Stomach (tissue), 9 donors: ENCODE results near the gene ARAP3. TPM values are rescaled to one million over a fixed set of nuclear protein-coding genes. Genes with fewer than 3 reads are reported as not detected.

ENCODE experiments used
- DNase-seq, 2 donors: peaks; one replicate each; pipeline versions ENCODE4 v3.0.0 to v3.0.0-alpha.2; 2013 to 2019
- H3K27ac ChIP-seq, 5 donors: fragments of 200-600 bp in 4 of 5; sonication (generic) in 4 of 5; one replicate each; pipeline ENCODE4 v1.5.1; 2013 to 2019; ENCODE audit warnings: mild to moderate bottlenecking in 1 of 5, moderate library complexity in 1 of 5
- H3K27me3 ChIP-seq, 3 donors: fragments of 200-600 bp; sonication (generic); one replicate each; pipeline ENCODE4 v1.5.1; 2017 to 2019; ENCODE audit warnings: mixed run types in 1 of 3
- H3K36me3 ChIP-seq, 4 donors: fragments of 200-600 bp; sonication (generic); 1 replicate in 3 of 4; 2 replicates in 1 of 4; pipeline ENCODE4 v1.5.1; 2016 to 2019
- H3K4me1 ChIP-seq, 4 donors: fragments of 200-600 bp; sonication (generic); one replicate each; pipeline ENCODE4 v1.5.1; 2016 to 2019
- H3K4me3 ChIP-seq, 4 donors: fragments of 200-600 bp; sonication (generic) in 3 of 4; one replicate each; pipeline ENCODE4 v1.5.1; 2016 to 2019; ENCODE audit warnings: mild to moderate bottlenecking in 1 of 4
- H3K9me3 ChIP-seq, 4 donors: fragments of 200-600 bp; sonication (generic); one replicate each; pipeline ENCODE4 v1.5.1; 2016 to 2019
- CTCF ChIP-seq, 7 experiments: fragments of 450-650 bp in 4 of 7; fragments of 200-600 bp in 3 of 7; sonication (generic) in 3 of 7; IDR thresholded peaks; one replicate each; pipeline ENCODE4 v1.5.1; 2016 to 2019; ENCODE audit warnings: antibody characterized with exemption in 7 of 7, control low read depth in 2 of 7, mild to moderate bottlenecking in 1 of 7
- EP300 ChIP-seq: sonication (generic); formaldehyde crosslinking; IDR thresholded peaks from one replicate; pipeline ENCODE4 v1.6.1; 2017; ENCODE audit warnings: antibody characterized with exemption
- POLR2A ChIP-seq, 4 donors: fragments of 450-650 bp; IDR thresholded peaks; one replicate each; pipeline ENCODE4 v1.6.1; 2016; ENCODE audit warnings: antibody characterized with exemption in 4 of 4, control low read depth in 2 of 4, mild to moderate bottlenecking in 1 of 4, moderate library complexity in 1 of 4
- POLR2AphosphoS5 ChIP-seq, 3 donors: sonication (generic); formaldehyde crosslinking; IDR thresholded peaks; one replicate each; pipeline ENCODE4 v1.6.1; 2016; ENCODE audit warnings: antibody characterized with exemption in 3 of 3
- WGBS, 5 donors: extraction: QIAGEN DNeasy Blood & Tissue Kit in 3 of 5; methylation state at CpG; one replicate each; pipeline versions ENCODE4 v1.1.5 to v1.1.7; 2013 to 2018; 5-methylcytosine and 5-hydroxymethylcytosine counted together
- intact Hi-C: fragments of 100-400 bp; cut with DNase I; formaldehyde crosslinking; loops from one replicate; pipeline ENCODE4 v1.15.1; 2023; ENCODE audit warnings: low total_unique reads
- polyA plus RNA-seq, 3 donors: library from polyadenylated mRNA; stranded (reverse); fragments of 200-250 nt; gene quantifications; one replicate each; pipeline ENCODE4 v1.2.3, GENCODE V29; 2013
- total RNA-seq, 5 donors: library from RNA; depleted of rRNA; stranded (reverse); fragments of >200 nt; gene quantifications; one replicate each; pipeline versions ENCODE4 v1.1.0 to v1.2.3, GENCODE V29; 2014 to 2016
- donor health status: healthy with polysubstance abuse.
- donor health status: Bipolar disorder and iron deficiency.
- donor health status: healthy.

ARAP3 gene
- total and polyA plus RNA-seq, 8 donors, result 2.3 to 11.9 (median 5.6) TPM

DNA sequence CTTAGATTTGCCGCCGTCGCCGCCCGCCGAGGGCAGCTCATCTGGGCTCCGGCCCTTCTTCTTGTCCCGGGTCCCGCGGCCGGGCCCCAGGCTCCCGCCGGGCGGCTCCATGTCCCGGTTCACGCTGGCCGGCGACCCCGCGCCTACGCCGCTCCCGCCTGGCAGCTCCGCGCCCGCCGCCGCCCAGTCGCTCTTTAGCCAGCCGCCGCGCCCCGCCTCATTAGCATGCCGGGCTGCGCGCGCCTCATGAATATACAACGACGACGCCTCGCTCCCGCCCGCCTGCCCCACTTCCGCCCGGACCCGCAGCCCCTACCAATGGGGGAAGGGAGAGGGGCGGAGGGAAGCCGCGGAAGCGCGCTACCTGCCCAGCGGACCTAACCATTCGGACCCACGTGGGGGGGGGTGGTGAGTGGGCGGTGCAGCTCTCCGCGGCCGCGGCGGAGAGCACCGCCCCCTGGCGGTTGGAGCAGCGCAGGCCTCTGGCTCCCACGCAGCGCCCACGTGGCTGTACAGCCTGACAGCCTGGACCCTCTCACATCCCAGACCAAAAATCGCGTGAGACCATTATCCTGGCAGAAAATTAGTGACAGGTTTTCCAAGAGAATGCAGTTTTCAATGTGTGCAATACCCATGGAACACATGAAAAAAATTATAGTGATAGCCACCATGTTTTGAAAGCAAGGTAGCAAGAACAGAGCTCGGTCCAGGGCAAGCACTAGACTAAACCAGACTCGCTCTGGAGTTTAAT is 63.1 kb downstream of the ARAP3 start, which contains the start of gene DIAPH1:
DIAPH1 (minus strand) TSS at position 197 of the 751 bp plus-strand sequence; CDS start at position 111, 86 bp downstream.
- intact Hi-C loops, result no loop called here
- H3K27ac ChIP-seq, result peak within 1 kb of the TSS; percentile 96 to 100 (median 99)
- H3K36me3 ChIP-seq, result peaks cover 30 to 42% (median 41%) of the 10 kb centered on the region in 4 donors
- TF ChIP-seq POLR2A (IDR thresholded peaks at IDR 0.05) (peak in 1 of 4 donors; percentile 63), POLR2AphosphoS5 (IDR thresholded peaks at IDR 0.05) (peak; percentile 76 to 96 (median 93)), CTCF (IDR thresholded peaks at IDR 0.05) (peak in 6 of 7 experiments; percentile 83 to 99 (median 98)), EP300 (no peak)
- WGBS, 5 donors, result 1 to 4% (median 2%) methylated on average over 14 to 70 of the region's 70 CpGs
- H3K4me1 ChIP-seq, result peaks cover 23 to 49% (median 42%) of the 10 kb centered on the region in 4 donors
- H3K9me3 ChIP-seq, result no peaks in the 10 kb centered on the region
- DNase-seq, result peak; percentile 99
- no peaks in the 10 kb centered on the region for H3K27me3 ChIP-seq
- peak within 1 kb of the TSS; percentile 86 to 99 (median 91) for H3K4me3 ChIP-seq

- Histone ChIP-seq H3K27me3 (no peaks in the 10 kb centered on the region), H3K27ac (peak overlapping the region; percentile 96 to 100 (median 99)), H3K4me1 (peaks cover 31 to 56% (median 46%) of the 10 kb centered on the region in 4 donors), H3K36me3 (peaks cover 23 to 34% (median 34%) of the 10 kb centered on the region in 4 donors), H3K4me3 (peak overlapping the region; percentile 86 to 99 (median 91)), H3K9me3 (no peaks in the 10 kb centered on the region)
- intact Hi-C loops, result no loop called here
- peak; percentile 23 to 83 (median 71) for TF ChIP-seq POLR2AphosphoS5 (IDR thresholded peaks at IDR 0.05)
- no peak for TF ChIP-seq EP300
- no peak for TF ChIP-seq CTCF (IDR thresholded peaks at IDR 0.05)
- WGBS, 5 donors, result 0 to 1% (median 0%) methylated on average over 25 to 36 of the region's 36 CpGs
- peak; percentile 86 to 88 for DNase-seq
Measured at GRCh38 chr5:141618030-141618803, 63.8 kb downstream of the ARAP3 start.

GRCh38 chr5:141617682-141618029 is 64.4 kb downstream of the ARAP3 start:
- no peak for DNase-seq
- H3K27me3 ChIP-seq, result no peaks in the 10 kb centered on the region
- H3K4me3 ChIP-seq, result peak overlapping the region; percentile 86 to 99 (median 91)
- H3K27ac ChIP-seq, result peak overlapping the region; percentile 96 to 100 (median 99)
- intact Hi-C loops, result no loop called here
- H3K9me3 ChIP-seq, result no peaks in the 10 kb centered on the region
- peaks cover 17 to 29% (median 28%) of the 10 kb centered on the region in 4 donors for H3K36me3 ChIP-seq
- no peak for TF ChIP-seq EP300
- no peak for TF ChIP-seq POLR2A (IDR thresholded peaks at IDR 0.05)
- no peak for TF ChIP-seq CTCF (IDR thresholded peaks at IDR 0.05)
- TF ChIP-seq POLR2AphosphoS5 (IDR thresholded peaks at IDR 0.05), result no peak
- H3K4me1 ChIP-seq, result peaks cover 35 to 62% (median 49%) of the 10 kb centered on the region in 4 donors
- WGBS, 5 donors, result 3 to 11% (median 8%) methylated on average over 9 of the region's 9 CpGs

GRCh38 chr5:141617128-141617527 is 64.9 kb downstream of the ARAP3 start:
- H3K27ac ChIP-seq, result peak overlapping the region in 4 of 5 donors; percentile 96 to 99 (median 99)
- 13 to 31% (median 22%) methylated on average over 2 of the region's 2 CpGs for WGBS, 5 donors
- TF ChIP-seq EP300 (no peak), CTCF (IDR thresholded peaks at IDR 0.05) (no peak), POLR2A (IDR thresholded peaks at IDR 0.05) (no peak), POLR2AphosphoS5 (IDR thresholded peaks at IDR 0.05) (no peak)

More at GRCh38 chr5:141617128-141617527, 64.9 kb downstream of the ARAP3 start:
- DNase-seq, result no peak
- peak overlapping the region; percentile 86 to 99 (median 91) for H3K4me3 ChIP-seq
- no peaks in the 10 kb centered on the region for H3K9me3 ChIP-seq
- peaks cover 35 to 67% (median 54%) of the 10 kb centered on the region in 4 donors for H3K4me1 ChIP-seq
- intact Hi-C loops, result no loop called here
- H3K36me3 ChIP-seq, result peaks cover 13 to 23% (median 23%) of the 10 kb centered on the region in 4 donors
- H3K27me3 ChIP-seq, result no peaks in the 10 kb centered on the region
